ENCODE data around the gene ITGB3BP.
"Not testable (repeated sequence)": the region's sequence is repeated elsewhere in the genome, so short reads cannot be mapped to it uniquely, and the experiment has no call there.

ITGB3BP gene

GRCh38 chr1:63475761-63476160 lies 47.3 kb downstream of the ITGB3BP start (continued):
- no peak for TF ChIP-seq ZBTB10 (tag by site-specific recombination; IDR thresholded peaks at IDR 0.05)
- TF ChIP-seq ZNF621 (tag by site-specific recombination; IDR thresholded peaks at IDR 0.05), result no peak
- no peak for TF ChIP-seq SALL2 (tag by site-specific recombination; IDR thresholded peaks at IDR 0.05; ENCODE audit: borderline replicate concordance)
- TF ChIP-seq ZNF544 (tag by site-specific recombination; IDR thresholded peaks at IDR 0.05), result no peak
- no peak for TF ChIP-seq ZBTB6 (tag by site-specific recombination; IDR thresholded peaks at IDR 0.05)
- TF ChIP-seq ZNF341 (tag by site-specific recombination; IDR thresholded peaks at IDR 0.05; ENCODE audit: low read depth), result no peak
- TF ChIP-seq ZNF174 (tag by site-specific recombination; IDR thresholded peaks at IDR 0.05), result no peak

- H3K4me1 ChIP-seq (ENCODE audit: control insufficient read depth, insufficient read depth, low read length); H3K27ac ChIP-seq (ENCODE audit: extremely low read depth, low read depth, low read length); POLR2A ChIA-PET; H3K4me3 ChIP-seq (ENCODE audit: low read depth, low read length); H3K9me3 ChIP-seq (ENCODE audit: control insufficient read depth, insufficient read depth, low read depth, low read length); H3K36me3 ChIP-seq (ENCODE audit: control insufficient read depth in 2 of 2, insufficient read depth in 1 of 2, low read length in 2 of 2): not testable (repeated sequence)
- 0 out of 2 replicates have a peak, but pooled peaks have one; percentile 43 for TF ChIP-seq ZNF664 (tag by site-specific recombination; IDR thresholded peaks at IDR 0.05)
- peak; percentile 72 for TF ChIP-seq ZBTB11 (tag by site-specific recombination; conservative IDR thresholded peaks at IDR 0.05; ENCODE audit: low read depth)
- TF ChIP-seq ZBTB8A (tag by site-specific recombination; IDR thresholded peaks at IDR 0.05), result peak; percentile 49; the same call in 1 of the 2 replicates
- TF ChIP-seq ZNF558 (tag by site-specific recombination; IDR thresholded peaks at IDR 0.05), result 0 out of 2 replicates have a peak, but pooled peaks have one; percentile 31
- peak; percentile 83 for TF ChIP-seq ZNF518A (tag by site-specific recombination; conservative IDR thresholded peaks at IDR 0.05; ENCODE audit: low read depth)
- peak; percentile 56; the same call in 1 of the 2 replicates for TF ChIP-seq ZNF433 (tag by site-specific recombination; IDR thresholded peaks at IDR 0.05; ENCODE audit: low read depth)
- peak; percentile 31; the same call in 1 of the 2 replicates for TF ChIP-seq ZNF140 (tag by site-specific recombination; IDR thresholded peaks at IDR 0.05)
- peak; percentile 68 for TF ChIP-seq ZNF426 (tag by site-specific recombination; IDR thresholded peaks at IDR 0.05)
- TF ChIP-seq ZNF555 (tag by site-specific recombination; conservative IDR thresholded peaks at IDR 0.05), result peak; percentile 68
- peak; percentile 47; the same call in 1 of the 2 replicates for TF ChIP-seq ZXDB (tag by site-specific recombination; IDR thresholded peaks at IDR 0.05)
- peak; percentile 55; the same call in 1 of the 2 replicates for TF ChIP-seq ZNF266 (tag by site-specific recombination; IDR thresholded peaks at IDR 0.05; ENCODE audit: low read depth)
- peak; percentile 88 for TF ChIP-seq ZNF394 (tag by site-specific recombination; IDR thresholded peaks at IDR 0.05; ENCODE audit: borderline replicate concordance)
- peak; percentile 54; the same call in 1 of the 2 replicates for TF ChIP-seq ZNF138 (tag by site-specific recombination; IDR thresholded peaks at IDR 0.05; ENCODE audit: borderline replicate concordance)
- TF ChIP-seq ZNF654 (tag by site-specific recombination; IDR thresholded peaks at IDR 0.05; ENCODE audit: low read depth), result 0 out of 2 replicates have a peak, but pooled peaks have one; percentile 14
- TF ChIP-seq ZNF629 (tag by site-specific recombination; IDR thresholded peaks at IDR 0.05), result 0 out of 2 replicates have a peak, but pooled peaks have one; percentile 29
- peak; percentile 60 for TF ChIP-seq ZNF623 (tag by site-specific recombination; IDR thresholded peaks at IDR 0.05)
- CTCF ChIA-PET, result interaction anchor here (0.7 to 1.0 kb wide), 2 partner anchors 320 to 700 kb away, joined by 3 read pairs; no protein-coding TSS in a partner anchor
Observed at GRCh38 chr1:63468683-63469082, 54.3 kb downstream of the ITGB3BP start.

Data from HEK293 (cell line).